Stimulated activated CD8-positive, alpha-beta memory T cell treated with anti-CD3 and anti-CD28 coated beads, Interleukin-12 subunit alpha, Interleukin-12 subunit beta, amount 100 ng/mL, for 24 hours (primary cell): ENCODE results near the gene PDGFB.

Experiments used
- DNase-seq: peaks from one replicate; pipeline ENCODE4 v3.0.0-alpha.2; 2020; ENCODE audit errors: extremely low read depth

PDGFB gene

DNA sequence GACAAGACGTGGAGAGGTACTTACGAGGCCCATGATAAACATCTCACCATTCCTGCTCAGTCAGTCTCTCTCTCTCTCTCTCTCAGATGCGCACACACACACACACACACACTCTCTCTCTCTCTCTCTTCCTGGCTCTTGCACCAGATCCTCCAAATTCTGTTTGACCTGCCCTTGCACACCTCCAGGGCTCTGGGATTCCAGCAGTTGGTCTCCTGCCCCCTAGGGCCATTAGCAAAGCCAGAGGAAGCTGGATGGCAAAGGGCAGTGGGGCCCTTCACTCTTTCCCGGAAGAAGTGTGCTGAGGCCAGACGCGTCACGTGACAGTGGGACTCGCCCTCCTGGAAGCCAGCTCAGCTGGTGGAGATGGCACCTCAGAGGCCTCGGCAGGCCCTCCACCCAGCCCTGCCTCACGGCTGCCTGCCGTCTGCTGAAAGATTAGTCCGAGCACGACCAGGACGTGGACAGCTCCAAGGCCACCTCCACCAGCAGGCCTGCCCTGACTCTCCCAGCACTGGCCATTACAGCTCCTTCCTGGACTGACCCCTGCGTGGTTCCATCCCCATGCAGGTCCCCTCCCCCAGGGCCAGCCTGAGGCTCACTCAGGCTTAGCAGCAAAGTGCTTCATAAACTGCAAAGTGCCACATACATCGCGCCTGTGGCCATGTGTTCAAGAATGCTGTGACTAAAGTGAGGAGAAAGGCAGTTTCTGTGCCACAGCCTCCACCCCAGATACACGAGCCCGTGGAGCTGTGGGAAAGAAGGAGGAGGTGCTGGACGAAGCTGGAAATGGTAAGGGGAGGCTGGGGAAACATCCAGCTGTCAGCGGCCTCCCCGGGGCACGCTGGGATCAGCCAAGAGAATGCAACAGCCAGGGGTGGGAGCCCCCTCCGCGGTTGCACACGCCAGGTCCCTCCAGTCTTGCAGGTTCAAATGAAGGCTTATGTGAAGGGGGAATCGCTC is 3.7 kb downstream of the PDGFB start:
- no peak for DNase-seq

DNA sequence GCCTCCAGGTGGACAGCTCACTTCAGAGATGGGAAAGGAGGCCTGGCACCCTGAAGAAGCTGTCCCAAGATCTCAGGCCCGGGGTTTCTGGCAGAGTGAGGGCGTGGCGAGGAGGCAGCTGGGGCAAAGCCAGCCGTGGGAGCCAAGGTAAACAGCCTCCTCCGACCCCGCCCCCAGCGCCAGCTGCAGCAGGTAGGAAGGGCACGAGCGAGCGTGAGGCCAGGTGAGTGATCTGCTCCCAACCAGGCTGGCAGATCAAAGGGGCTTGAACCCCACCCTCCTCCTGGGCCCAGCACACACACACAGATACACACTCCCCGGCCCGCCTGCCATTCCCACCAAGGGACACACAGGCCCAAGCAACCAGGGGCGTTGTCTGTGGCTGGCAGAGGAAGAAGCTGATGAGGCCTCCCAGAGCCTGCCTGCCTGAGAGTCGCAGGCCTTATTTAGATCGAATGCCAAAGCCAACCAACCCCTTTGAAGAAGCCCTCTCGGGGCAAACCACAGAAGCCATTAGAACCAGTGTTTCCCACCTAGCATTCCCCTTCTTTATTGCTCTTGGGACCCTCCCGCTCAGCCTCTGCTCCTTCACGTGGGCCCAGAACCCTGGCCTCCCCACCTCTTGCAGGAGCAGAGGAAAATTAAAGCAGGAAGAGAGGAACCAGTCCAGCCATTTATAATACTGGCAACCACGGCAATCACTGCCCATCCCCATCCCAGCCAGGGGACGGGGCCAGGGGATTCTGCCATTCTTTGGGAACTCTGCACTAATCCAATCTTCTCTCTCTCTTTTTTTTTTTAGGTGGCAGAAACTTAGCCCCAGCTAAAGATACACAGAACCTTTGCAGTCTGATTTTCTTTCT is 5.0 kb downstream of the PDGFB start:
- no peak for DNase-seq

GRCh38 chr22:39238966-39239505 is 5.7 kb downstream of the PDGFB start:
- no peak for DNase-seq

GRCh38 chr22:39238561-39238960 is 6.2 kb downstream of the PDGFB start:
- DNase-seq: no peak

- no peak for DNase-seq
These were observed 6.7 kb downstream of the PDGFB start for GRCh38 chr22:39238101-39238466.

GRCh38 chr22:39237318-39238100 is 7.3 kb downstream of the PDGFB start:
- no peak for DNase-seq

DNA sequence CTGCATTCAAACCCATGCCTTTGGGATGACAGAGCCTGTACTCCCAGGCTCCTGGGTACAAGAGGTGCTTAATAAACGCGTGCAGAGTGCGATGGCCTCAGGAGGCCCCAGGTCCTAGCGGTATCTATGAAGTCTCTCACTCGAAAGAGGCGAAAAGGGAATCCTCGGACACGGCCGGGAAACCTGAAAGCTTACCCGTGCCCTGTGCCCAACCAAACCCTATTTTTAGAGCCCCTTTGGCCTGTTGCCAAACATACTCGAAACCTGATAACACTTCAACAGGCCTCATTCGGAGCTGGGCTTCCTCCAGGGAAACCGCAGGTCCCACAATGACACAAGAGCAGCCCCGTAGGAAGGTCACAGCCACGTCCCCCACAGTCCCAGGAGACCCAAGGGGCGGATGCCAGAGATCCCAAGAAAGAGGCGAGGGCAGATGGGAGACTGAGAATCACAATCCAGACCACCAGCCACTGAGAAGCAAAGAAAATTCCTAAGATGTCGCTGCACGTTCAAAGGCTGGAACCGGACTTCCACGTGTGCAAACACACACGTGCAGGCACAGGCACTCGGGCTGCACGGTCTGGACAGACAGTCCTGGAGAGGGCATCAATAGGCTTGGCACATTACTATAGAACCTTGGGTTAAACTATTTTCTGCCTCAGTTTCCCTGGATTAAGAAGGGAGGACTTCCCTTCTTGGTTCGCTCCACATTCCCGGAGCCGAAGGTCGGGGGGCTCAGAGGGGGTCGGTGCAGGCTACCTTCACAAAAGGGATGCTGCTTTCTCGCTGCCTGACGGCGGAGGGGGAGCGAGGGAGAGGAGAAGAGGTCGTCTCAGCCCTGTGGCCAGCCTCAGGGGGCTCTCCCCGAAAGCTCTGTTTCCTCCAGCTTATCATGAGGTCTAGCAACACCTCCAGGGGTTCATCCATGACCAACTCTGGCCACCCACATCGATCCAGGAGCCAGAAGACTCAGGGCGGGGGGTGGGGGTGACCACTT is 8.2 kb downstream of the PDGFB start:
- no peak for DNase-seq

- DNase-seq: no peak
These were observed 9.7 kb downstream of the PDGFB start for GRCh38 chr22:39234867-39235687.

DNA sequence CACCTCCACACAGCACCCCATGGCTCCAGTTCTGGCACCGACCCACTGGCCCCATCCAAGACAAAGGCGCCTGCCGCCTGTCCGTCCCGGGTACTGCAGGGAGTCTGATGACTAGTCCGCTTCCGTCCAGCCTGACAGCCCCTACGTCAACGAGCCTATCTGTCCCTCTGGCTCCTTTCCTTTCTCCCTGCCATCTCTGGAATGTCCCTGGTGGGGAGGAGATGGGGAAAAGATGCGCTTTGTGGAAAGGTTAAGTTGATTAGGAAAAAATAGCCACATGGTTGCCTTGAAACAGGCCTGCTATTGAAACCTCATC is 10.4 kb downstream of the PDGFB start:
- no peak for DNase-seq

DNA sequence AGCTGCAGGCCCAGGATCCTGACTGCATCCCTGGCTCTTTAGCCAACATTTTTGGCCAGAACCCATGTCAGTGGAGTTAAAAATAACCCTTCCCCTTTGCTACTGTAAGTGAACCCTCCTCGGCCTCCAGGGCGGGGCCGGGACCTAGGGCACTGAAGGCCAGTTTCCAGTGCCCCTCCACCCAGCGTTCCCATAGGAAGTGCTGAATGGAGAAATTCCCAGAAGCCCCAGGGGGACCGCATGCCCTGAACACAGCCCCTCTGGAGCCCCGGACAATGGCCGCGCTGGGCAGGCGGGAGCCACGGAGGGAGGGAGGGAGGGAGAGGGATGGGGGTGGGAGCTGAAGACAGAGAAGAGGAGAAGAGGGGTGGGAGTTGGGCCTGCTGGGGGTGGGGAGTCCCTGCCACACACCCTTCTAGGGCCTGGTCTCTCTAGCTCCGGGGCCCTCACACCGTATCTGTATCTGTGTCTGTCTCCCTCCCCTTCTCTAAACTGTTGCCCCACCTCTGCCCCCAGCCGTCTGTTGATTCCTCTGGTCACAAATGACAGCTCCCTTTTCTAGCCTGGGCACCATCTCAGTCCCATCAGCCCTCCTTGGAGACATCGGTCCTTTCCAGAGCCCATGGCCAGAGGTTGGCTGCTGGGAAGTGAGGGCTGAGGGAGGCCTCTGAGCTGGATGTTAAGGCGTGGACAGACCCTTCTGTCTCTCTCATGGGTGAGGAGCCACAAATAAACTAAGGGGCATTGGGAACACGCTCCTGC is 10.9 kb downstream of the PDGFB start:
- no peak for DNase-seq

DNA sequence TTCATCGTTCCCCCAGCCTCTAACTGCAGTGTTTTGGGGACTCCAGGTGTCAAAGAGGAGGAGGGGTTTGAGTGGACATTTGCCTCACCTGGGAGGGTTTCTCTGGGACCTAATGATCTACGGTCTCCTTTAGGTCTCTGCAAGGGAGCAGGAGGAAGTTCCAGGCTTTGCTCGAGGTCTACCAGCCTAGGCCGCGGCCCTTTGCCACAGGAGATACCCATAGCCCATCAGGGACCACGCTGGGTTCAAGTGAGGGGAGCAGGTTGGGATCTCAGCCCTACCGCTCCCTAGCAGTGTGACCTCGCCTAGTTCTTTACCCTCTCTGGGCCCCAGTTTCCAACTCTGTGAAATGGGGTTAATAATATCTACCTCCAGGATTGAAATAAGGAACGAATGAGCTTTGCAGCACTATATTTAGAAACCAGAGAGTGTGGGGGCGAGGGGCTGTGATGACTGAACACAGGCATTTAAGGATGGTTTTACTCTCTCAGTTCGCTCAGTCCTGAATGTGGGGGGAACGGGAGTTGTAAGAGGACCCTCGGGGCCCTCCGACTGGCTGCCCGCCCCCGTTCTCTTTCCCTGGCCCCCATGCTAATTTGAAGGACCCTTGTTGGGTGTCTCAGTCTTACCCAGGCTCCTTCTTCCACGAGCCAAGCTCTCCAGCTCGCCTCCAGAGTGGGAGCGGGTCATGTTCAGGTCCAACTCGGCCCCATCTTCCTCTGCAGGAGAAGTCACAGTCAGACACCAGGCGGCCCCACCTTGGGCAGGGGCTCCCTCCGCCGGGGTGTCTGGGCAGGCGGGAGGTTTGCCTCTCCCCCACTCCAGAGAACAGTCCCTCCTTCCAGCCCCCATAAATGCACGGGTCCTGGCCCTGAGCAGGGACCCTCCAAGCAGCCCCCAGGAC is 11.7 kb downstream of the PDGFB start:
- no peak for DNase-seq

GRCh38 chr22:39232246-39232645 is 12.5 kb downstream of the PDGFB start:
- DNase-seq: no peak

DNA sequence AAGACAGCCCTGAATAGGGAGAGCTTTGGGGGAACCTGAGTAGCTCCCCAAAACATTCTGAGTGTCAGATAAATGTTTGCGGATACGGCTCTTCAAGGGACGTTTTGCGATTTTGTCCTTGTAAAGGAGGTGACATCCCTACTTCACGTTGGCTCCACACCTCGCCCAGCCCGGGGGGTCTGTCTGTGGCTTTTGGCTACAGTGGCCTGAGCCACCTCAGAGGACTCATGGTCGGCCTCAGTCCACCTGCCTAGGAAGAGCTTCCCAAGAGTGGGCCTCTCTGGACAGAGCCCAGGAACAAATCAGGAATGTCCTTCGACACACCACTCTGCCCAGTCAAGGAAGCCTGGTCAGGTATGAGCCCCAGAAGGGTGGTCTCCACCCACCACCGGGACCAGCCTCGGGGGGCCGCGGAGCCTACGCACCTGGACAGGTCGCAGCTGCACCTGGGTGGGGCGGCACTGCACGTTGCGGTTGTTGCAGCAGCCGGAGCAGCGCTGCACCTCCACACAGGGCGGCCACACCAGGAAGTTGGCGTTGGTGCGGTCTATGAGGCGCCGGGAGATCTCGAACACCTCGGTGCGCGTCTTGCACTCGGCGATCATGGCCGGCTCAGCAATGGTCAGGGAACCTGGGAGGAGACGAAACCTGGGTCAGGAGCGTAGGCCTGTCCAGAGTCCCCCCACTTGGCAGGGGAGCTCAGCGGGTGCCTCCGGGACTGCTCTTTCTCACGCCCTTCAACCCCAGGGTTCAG is 13.4 kb downstream of the PDGFB start:
- DNase-seq: no peak

- no peak for DNase-seq
These were observed 14.3 kb downstream of the PDGFB start for GRCh38 chr22:39230261-39231196.

DNA sequence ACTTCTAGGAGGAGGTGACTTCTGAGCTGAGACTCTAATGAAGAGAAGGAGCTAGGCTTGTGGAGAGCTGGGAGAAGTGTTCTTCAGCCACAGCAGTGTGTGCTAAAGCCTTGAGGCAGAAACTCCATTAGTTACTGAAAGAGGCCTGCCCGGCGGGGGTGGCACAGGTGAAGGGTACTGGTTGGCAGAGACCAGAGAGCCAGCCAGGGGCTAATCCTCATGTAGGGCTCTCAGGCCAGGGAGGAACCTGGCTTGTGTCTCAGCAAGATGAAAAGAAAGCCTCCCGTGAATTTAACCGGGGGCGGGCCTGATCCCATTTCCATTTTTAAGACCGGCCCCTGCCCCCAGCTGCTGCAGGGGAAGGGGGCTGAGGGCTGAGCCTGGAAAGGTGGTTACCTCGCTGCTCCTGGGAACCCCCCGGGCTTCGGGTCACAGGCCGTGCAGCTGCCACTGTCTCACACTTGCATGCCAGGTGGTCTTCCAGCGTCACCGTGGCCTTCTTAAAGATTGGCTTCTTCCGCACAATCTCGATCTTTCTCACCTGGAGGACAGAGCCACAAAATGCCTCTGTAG is 15.0 kb downstream of the PDGFB start:
- DNase-seq: no peak

DNA sequence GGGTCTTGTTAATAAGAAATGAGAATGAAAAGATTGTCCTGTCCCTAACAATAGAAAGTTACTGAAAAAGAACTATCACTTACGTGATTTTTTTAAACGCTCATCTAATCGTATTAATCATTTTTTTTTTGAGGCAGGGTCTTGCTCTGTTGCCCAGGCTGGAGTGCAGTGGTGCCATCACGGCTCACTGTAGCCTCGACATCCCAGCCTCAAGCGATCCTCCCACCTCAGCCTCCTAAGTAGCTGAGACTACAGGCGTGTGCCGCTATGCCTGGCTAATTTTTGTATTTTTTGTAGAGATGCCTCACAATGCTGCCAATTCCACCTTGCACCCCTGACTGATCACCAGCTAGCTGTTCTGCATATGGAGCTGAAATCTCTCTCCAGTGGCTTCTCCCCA is 15.7 kb downstream of the PDGFB start:
- DNase-seq: no peak
